ENCODE measurements around the gene BUD23.
"Not testable (repeated sequence)": the region's sequence is repeated elsewhere in the genome, so short reads cannot be mapped to it uniquely, and the experiment has no call there.

BUD23 gene

GRCh38 chr7:73719806-73720169 lies 36.4 kb downstream of the BUD23 start:
- no peak for DNase-seq (ENCODE audit: low spot score)

GRCh38 chr7:73720443-73720842 lies 37.0 kb downstream of the BUD23 start:
- DNase-seq (ENCODE audit: low spot score) = not testable (repeated sequence)

- no peak for DNase-seq (ENCODE audit: low spot score)
Measured at GRCh38 chr7:73721377-73721817, 38.0 kb downstream of the BUD23 start.

GRCh38 chr7:73722182-73722581 lies 38.8 kb downstream of the BUD23 start:
- not testable (repeated sequence) for DNase-seq (ENCODE audit: low spot score)

- DNase-seq (ENCODE audit: low spot score) = no peak
Measured at GRCh38 chr7:73722785-73723184, 39.4 kb downstream of the BUD23 start.

- DNase-seq (ENCODE audit: low spot score) = no peak
Measured at GRCh38 chr7:73723813-73724212, 40.4 kb downstream of the BUD23 start.

GRCh38 chr7:73726083-73726466 lies 42.7 kb downstream of the BUD23 start:
- no peak for DNase-seq (ENCODE audit: low spot score)

- DNase-seq (ENCODE audit: low spot score) = no peak
Measured at GRCh38 chr7:73727952-73728351, 44.6 kb downstream of the BUD23 start.

GRCh38 chr7:73728551-73728950 lies 45.2 kb downstream of the BUD23 start:
- DNase-seq (ENCODE audit: low spot score) = no peak

- no peak for DNase-seq (ENCODE audit: low spot score)
Measured at GRCh38 chr7:73730485-73730884, 47.1 kb downstream of the BUD23 start.

- DNase-seq (ENCODE audit: low spot score) = no peak
Measured at GRCh38 chr7:73732397-73732796, 49.0 kb downstream of the BUD23 start.

- DNase-seq (ENCODE audit: low spot score) = peak; percentile 81
Measured at GRCh38 chr7:73734619-73735527, 51.5 kb downstream of the BUD23 start.

- DNase-seq (ENCODE audit: low spot score) = no peak
Measured at GRCh38 chr7:73735528-73735905, 52.1 kb downstream of the BUD23 start.

GRCh38 chr7:73736885-73737284 lies 53.5 kb downstream of the BUD23 start:
- DNase-seq (ENCODE audit: low spot score) = no peak

GRCh38 chr7:73737491-73738219 lies 54.3 kb downstream of the BUD23 start:
- DNase-seq (ENCODE audit: low spot score) = no peak

- peak; percentile 87 for DNase-seq (ENCODE audit: low spot score)
Measured at GRCh38 chr7:73738220-73738611, 54.8 kb downstream of the BUD23 start.

GRCh38 chr7:73738612-73739386 lies 55.4 kb downstream of the BUD23 start, which contains the start of gene ABHD11:
ABHD11 (minus strand) TSS chr7:73738802; CDS start chr7:73738770, 32 bp downstream.
- peak; percentile 99 for DNase-seq (ENCODE audit: low spot score)

- DNase-seq (ENCODE audit: low spot score) = no peak
Measured at GRCh38 chr7:73739387-73739767, 56.0 kb downstream of the BUD23 start.

- no peak for DNase-seq (ENCODE audit: low spot score)
Measured at GRCh38 chr7:73740212-73740611, 56.8 kb downstream of the BUD23 start.

GRCh38 chr7:73740771-73741170 lies 57.4 kb downstream of the BUD23 start:
- no peak for DNase-seq (ENCODE audit: low spot score)

GRCh38 chr7:73741600-73741999 lies 58.2 kb downstream of the BUD23 start:
- DNase-seq (ENCODE audit: low spot score) = no peak

- DNase-seq (ENCODE audit: low spot score) = no peak
Measured at GRCh38 chr7:73742338-73742752, 58.9 kb downstream of the BUD23 start.
